Sigmoid colon (tissue), 7 donors: ENCODE results near the gene MSH3. TPM values are rescaled to one million over a fixed set of nuclear protein-coding genes. Genes with fewer than 3 reads are reported as not detected.
"Not testable (repeated sequence)": the region's sequence is repeated elsewhere in the genome, so short reads cannot be mapped to it uniquely, and the experiment has no call there.

ENCODE experiments used
- DNase-seq: peaks from one replicate; pipeline ENCODE4 v3.0.0-alpha.2; 2019
- H3K27ac ChIP-seq, 4 donors: fragments of 200-600 bp; sonication (generic); one replicate each; pipeline ENCODE4 v1.5.1; 2016 to 2019; ENCODE audit warnings: mild to moderate bottlenecking in 1 of 4
- H3K27me3 ChIP-seq, 3 donors: fragments of 200-600 bp; sonication (generic); one replicate each; pipeline ENCODE4 v1.5.1; 2019; ENCODE audit warnings: mild to moderate bottlenecking in 1 of 3
- H3K36me3 ChIP-seq, 4 donors: fragments of 200-600 bp; sonication (generic); one replicate each; pipeline ENCODE4 v1.5.1; 2016 to 2019
- H3K4me1 ChIP-seq, 4 donors: fragments of 200-600 bp; sonication (generic); one replicate each; pipeline ENCODE4 v1.5.1; 2017 to 2019
- H3K4me3 ChIP-seq, 4 donors: fragments of 200-600 bp; sonication (generic); one replicate each; pipeline ENCODE4 v1.5.1; 2017 to 2019; ENCODE audit warnings: mild to moderate bottlenecking in 2 of 4, moderate library complexity in 1 of 4
- H3K9me3 ChIP-seq, 4 donors: fragments of 200-600 bp in 3 of 4; sonication (generic) in 3 of 4; one replicate each; pipeline versions ENCODE4 v1.5.1 to v1.6.1; 2013 to 2019
- EP300 ChIP-seq, 4 donors: sonication (generic); formaldehyde crosslinking; IDR thresholded peaks; one replicate each; pipeline ENCODE4 v1.6.1; 2017; ENCODE audit warnings: antibody characterized with exemption in 4 of 4
- POLR2A ChIP-seq, 2 donors: fragments of 450-650 bp; IDR thresholded peaks; one replicate each; pipeline ENCODE4 v1.6.1; 2016; ENCODE audit warnings: antibody characterized with exemption in 2 of 2, mild to moderate bottlenecking in 2 of 2, moderate library complexity in 2 of 2
- POLR2AphosphoS5 ChIP-seq, 4 donors: sonication (generic); formaldehyde crosslinking; IDR thresholded peaks; one replicate each; pipeline ENCODE4 v1.6.1; 2017; ENCODE audit warnings: antibody characterized with exemption in 4 of 4
- WGBS, 2 donors: extraction: QIAGEN DNeasy Blood & Tissue Kit; methylation state at CpG; one replicate each; pipeline ENCODE4 v1.1.7; 2013; 5-methylcytosine and 5-hydroxymethylcytosine counted together
- intact Hi-C: fragments of 100-400 bp; cut with DNase I; formaldehyde crosslinking; loops from one replicate; pipeline ENCODE4 v1.15.1; 2023
- polyA plus RNA-seq, 3 donors: library from polyadenylated mRNA; stranded (reverse); fragments of 200-250 nt; gene quantifications; one replicate each; pipeline ENCODE4 v1.2.3, GENCODE V29; 2013
- total RNA-seq, 4 donors: library from RNA; depleted of rRNA; stranded (reverse); fragments of >200 nt; gene quantifications; one replicate each; pipeline ENCODE4 v1.1.0, GENCODE V29; 2016
- TF ChIP-seq, protein P1 (sequence below), 4 experiments: fragments of 450-650 bp in 3 of 4; fragments of 200-600 bp in 1 of 4; IDR thresholded peaks; one replicate each; pipeline ENCODE4 v1.5.1; 2016 to 2019; ENCODE audit warnings: antibody characterized with exemption in 4 of 4, mild to moderate bottlenecking in 3 of 4, moderate library complexity in 2 of 4
- donor health status: healthy with polysubstance abuse.
- donor health status: Bipolar disorder and iron deficiency.
- donor health status: healthy.

MSH3 gene
- total and polyA plus RNA-seq, 7 donors, result 3.6 to 15.3 (median 11.8) TPM

DNA sequence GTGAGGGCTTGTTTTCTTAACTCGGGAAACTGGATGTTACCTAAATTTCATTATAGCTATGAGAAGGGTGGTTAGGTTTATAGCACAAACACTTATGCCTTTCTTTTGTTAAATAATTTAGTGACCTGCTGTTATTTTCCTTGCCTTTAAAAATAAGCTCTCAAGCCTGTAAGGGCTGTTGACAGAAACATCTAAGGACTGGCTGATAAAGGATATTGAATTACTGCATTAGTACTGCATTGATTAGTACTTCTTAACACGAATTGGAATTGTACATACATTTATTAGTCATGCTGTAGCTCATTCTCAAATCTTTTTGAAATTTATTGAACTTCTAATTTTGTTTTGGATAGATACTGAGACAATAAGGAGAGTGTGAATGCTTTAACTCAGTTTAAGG, 85.4 kb downstream of the MSH3 start:
- no peaks in the 10 kb centered on the region for H3K4me1 ChIP-seq
- DNase-seq, result no peak
- H3K27me3 ChIP-seq, result no peaks in the 10 kb centered on the region
- H3K4me3 ChIP-seq, result no peak overlapping the region
- H3K9me3 ChIP-seq, result no peaks in the 10 kb centered on the region
- WGBS, 2 donors, result 85 to 93% methylated on average over 2 of the region's 2 CpGs
- H3K27ac ChIP-seq, result no peak overlapping the region
- TF ChIP-seq POLR2A (IDR thresholded peaks at IDR 0.05) (no peak), EP300 (IDR thresholded peaks at IDR 0.05) (no peak)
- intact Hi-C loops, result no loop called here
- peaks cover 0 to 18% (median 7%) of the 10 kb centered on the region in 4 donors for H3K36me3 ChIP-seq

DNA sequence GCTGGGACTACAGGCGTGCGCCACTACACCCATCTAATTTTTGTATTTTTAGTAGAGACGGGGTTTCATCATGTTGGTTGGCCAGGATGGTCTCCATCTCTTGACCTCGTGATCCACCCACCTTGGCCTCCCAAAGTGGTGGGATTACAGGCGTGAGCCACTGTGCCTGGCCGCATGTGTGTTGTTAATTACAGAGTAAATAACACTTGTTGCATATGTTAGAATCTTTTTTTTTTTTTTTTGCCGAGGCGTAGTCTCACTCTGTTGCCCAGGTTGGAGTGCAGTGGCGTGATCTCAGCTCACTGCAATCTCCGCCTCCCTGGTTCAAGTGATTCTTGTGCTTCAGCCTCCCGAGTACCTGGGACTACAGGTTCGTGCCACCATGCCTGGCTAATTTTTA, 86.0 kb downstream of the MSH3 start:
- peaks cover 0 to 22% (median 10%) of the 10 kb centered on the region in 4 donors for H3K36me3 ChIP-seq
- H3K4me1 ChIP-seq, intact Hi-C loops, H3K4me3 ChIP-seq, DNase-seq, H3K9me3 ChIP-seq, H3K27me3 ChIP-seq, H3K27ac ChIP-seq: not testable (repeated sequence)
- WGBS, 2 donors, result 92 to 95% methylated on average over 12 of the region's 12 CpGs

DNA sequence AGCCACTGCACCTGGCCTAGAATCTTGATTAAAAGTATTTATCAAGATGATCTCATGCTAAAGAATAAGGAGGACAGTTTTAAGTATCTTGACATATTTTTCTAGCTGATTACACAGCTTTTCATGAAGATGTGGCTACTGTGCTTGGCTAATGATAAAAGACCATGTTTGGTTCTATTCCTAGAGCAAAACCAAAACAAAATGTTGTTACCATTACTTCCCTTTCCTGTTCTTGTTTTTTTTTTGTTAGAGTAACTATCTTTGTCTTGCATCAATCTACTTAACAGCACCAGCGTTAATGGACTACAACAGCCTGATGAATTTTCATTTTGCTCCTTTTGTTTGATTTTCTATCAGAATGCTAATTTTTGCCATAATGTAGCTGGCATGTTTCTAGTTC, 86.5 kb downstream of the MSH3 start:
- no peak for DNase-seq
- no peaks in the 10 kb centered on the region for H3K4me1 ChIP-seq
- 69 to 81% methylated on average over 1 of the region's 1 CpG for WGBS, 2 donors
- H3K4me3 ChIP-seq, result no peak overlapping the region
- H3K9me3 ChIP-seq, result no peaks in the 10 kb centered on the region
- H3K27ac ChIP-seq, result no peak overlapping the region
- TF ChIP-seq POLR2AphosphoS5 (IDR thresholded peaks at IDR 0.05) (no peak), EP300 (IDR thresholded peaks at IDR 0.05) (no peak), POLR2A (IDR thresholded peaks at IDR 0.05) (no peak)
- TF ChIP-seq, protein P1, sequence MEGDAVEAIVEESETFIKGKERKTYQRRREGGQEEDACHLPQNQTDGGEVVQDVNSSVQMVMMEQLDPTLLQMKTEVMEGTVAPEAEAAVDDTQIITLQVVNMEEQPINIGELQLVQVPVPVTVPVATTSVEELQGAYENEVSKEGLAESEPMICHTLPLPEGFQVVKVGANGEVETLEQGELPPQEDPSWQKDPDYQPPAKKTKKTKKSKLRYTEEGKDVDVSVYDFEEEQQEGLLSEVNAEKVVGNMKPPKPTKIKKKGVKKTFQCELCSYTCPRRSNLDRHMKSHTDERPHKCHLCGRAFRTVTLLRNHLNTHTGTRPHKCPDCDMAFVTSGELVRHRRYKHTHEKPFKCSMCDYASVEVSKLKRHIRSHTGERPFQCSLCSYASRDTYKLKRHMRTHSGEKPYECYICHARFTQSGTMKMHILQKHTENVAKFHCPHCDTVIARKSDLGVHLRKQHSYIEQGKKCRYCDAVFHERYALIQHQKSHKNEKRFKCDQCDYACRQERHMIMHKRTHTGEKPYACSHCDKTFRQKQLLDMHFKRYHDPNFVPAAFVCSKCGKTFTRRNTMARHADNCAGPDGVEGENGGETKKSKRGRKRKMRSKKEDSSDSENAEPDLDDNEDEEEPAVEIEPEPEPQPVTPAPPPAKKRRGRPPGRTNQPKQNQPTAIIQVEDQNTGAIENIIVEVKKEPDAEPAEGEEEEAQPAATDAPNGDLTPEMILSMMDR (IDR thresholded peaks at IDR 0.05), result no peak
- no peaks in the 10 kb centered on the region for H3K27me3 ChIP-seq
- intact Hi-C loops, result no loop called here
- H3K36me3 ChIP-seq, result peaks cover 0 to 27% (median 11%) of the 10 kb centered on the region in 4 donors

DNA sequence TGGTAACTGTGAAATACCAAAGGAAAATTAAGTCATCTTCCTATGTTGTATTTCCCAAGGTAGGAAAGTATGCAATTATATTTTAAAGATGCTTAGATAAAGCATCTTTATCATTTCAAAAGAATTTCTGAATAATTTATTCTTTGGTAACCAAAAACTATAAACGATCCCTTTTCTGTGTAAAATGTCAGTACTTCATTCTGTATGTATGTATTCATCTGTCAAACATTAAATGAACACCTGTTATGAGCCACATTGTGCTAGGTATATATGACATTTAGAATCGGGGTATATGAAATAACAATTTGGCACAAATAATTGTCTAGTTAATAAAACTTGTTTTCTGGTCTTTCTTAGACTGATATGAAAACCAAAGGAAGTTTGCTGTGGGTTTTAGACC, 89.7 kb downstream of the MSH3 start:
- TF ChIP-seq EP300 (IDR thresholded peaks at IDR 0.05), result no peak
- TF ChIP-seq POLR2AphosphoS5 (IDR thresholded peaks at IDR 0.05), result no peak
- TF ChIP-seq POLR2A (IDR thresholded peaks at IDR 0.05), result no peak
- TF ChIP-seq, protein P1 (IDR thresholded peaks at IDR 0.05), result no peak

DNA sequence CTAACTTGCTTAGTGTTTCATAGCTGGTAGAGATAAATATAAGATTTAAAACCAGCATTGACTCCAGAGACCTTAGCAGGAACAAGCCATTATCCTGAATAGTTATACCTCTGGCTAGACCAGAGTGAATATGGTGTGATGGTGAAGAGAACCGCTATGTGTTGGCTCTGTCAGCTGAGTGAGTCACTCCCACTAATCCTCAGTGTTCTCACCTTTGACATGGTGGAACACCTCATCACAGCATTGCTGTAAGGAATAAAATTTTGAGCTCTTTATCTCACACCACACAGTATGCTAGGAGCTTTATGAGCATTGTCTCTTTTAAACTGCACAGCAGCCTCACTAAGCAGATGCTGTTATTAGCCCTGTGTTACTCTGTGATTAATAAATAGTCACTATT, 91.0 kb downstream of the MSH3 start:
- intact Hi-C loops, result no loop called here
- H3K4me1 ChIP-seq, result no peaks in the 10 kb centered on the region
- WGBS, 2 donors, result 91 to 100% methylated on average over 1 of the region's 1 CpG
- H3K27ac ChIP-seq, result no peak overlapping the region
- peaks cover 0 to 40% (median 11%) of the 10 kb centered on the region in 4 donors for H3K36me3 ChIP-seq
- H3K27me3 ChIP-seq, result no peaks in the 10 kb centered on the region
- no peaks in the 10 kb centered on the region for H3K9me3 ChIP-seq
- DNase-seq, result no peak
- H3K4me3 ChIP-seq, result no peak overlapping the region
- TF ChIP-seq POLR2AphosphoS5 (IDR thresholded peaks at IDR 0.05) (no peak), EP300 (IDR thresholded peaks at IDR 0.05) (no peak), POLR2A (IDR thresholded peaks at IDR 0.05) (no peak)
- TF ChIP-seq, protein P1 (IDR thresholded peaks at IDR 0.05), result no peak

More for the DNA sequence above, 89.7 kb downstream of the MSH3 start:
- Histone ChIP-seq H3K4me3 (no peak overlapping the region), H3K36me3 (peaks cover 0 to 40% (median 11%) of the 10 kb centered on the region in 4 donors), H3K4me1 (no peaks in the 10 kb centered on the region), H3K27me3 (no peaks in the 10 kb centered on the region), H3K9me3 (no peaks in the 10 kb centered on the region), H3K27ac (no peak overlapping the region)
- 93 to 95% methylated on average over 2 of the region's 2 CpGs for WGBS, 2 donors
- intact Hi-C loops, result no loop called here
- DNase-seq, result no peak

DNA sequence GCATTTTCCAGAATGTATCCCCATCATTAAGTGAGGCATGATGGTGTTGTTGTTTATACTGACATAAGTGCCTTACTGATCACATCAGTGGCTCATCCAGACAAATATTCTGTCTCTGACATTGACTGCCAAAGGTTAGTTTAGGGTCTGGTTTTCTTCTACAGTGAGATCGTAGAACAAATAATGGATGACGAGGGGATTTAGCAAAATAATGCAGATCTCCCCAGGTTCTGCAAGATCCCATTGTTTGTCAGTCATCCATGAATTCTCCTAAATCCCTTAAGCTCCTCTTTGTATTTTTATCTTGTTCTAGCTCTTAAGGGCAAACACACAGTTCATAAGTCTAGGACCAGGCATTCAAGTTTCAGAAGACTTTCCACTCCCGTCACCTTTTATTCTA, 93.5 kb downstream of the MSH3 start:
- H3K27ac ChIP-seq, result no peak overlapping the region
- peaks cover 0 to 31% (median 7%) of the 10 kb centered on the region in 4 donors for H3K36me3 ChIP-seq
- TF ChIP-seq EP300 (IDR thresholded peaks at IDR 0.05), result no peak
- no peak for TF ChIP-seq POLR2AphosphoS5 (IDR thresholded peaks at IDR 0.05)
- no peak for TF ChIP-seq POLR2A (IDR thresholded peaks at IDR 0.05)
- TF ChIP-seq, protein P1 (IDR thresholded peaks at IDR 0.05), result no peak
- H3K4me3 ChIP-seq, result no peak overlapping the region
- H3K9me3 ChIP-seq, result no peaks in the 10 kb centered on the region
- WGBS, 2 donors, result 91 to 97% methylated on average over 3 of the region's 3 CpGs
- intact Hi-C loops, result no loop called here
- H3K27me3 ChIP-seq, result no peaks in the 10 kb centered on the region
- no peak for DNase-seq
- peaks cover 0 to under 1% (median 0%) of the 10 kb centered on the region in 4 donors for H3K4me1 ChIP-seq
